ENCODE results near the gene FASTK. TPM values are rescaled to one million over a fixed set of nuclear protein-coding genes. Genes with fewer than 3 reads are reported as not detected.

Gene FASTK
- total RNA-seq, 1 donor from 2014 or later, result 82.4 TPM

DNA sequence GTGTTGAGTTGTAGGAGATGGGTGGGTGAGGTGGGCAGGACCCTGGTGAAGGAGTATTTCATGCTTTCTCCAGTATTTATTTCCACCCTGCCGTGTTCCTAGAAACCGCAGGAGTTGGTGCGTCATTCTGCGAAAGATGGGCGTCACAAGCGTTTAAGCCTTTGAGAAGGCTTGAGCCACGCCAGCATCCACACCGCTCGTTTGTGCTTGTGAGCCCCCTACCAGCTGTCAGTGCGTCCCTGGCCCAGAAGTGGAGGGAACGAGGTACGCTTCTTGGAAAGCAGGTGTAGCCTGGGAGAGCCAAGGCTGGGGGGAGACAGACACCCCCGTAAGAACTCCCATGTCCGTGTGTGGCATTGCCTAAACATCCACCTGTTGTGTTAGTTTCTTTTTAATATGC lies 11.4 kb upstream of the FASTK start:
- no peak for DNase-seq (ENCODE audit: low read depth, low spot score)
- TF ChIP-seq, protein P1, sequence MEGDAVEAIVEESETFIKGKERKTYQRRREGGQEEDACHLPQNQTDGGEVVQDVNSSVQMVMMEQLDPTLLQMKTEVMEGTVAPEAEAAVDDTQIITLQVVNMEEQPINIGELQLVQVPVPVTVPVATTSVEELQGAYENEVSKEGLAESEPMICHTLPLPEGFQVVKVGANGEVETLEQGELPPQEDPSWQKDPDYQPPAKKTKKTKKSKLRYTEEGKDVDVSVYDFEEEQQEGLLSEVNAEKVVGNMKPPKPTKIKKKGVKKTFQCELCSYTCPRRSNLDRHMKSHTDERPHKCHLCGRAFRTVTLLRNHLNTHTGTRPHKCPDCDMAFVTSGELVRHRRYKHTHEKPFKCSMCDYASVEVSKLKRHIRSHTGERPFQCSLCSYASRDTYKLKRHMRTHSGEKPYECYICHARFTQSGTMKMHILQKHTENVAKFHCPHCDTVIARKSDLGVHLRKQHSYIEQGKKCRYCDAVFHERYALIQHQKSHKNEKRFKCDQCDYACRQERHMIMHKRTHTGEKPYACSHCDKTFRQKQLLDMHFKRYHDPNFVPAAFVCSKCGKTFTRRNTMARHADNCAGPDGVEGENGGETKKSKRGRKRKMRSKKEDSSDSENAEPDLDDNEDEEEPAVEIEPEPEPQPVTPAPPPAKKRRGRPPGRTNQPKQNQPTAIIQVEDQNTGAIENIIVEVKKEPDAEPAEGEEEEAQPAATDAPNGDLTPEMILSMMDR (conservative IDR thresholded peaks at IDR 0.05), result no peak
- no peaks in the 10 kb centered on the region for H3K9me3 Mint-ChIP-seq

DNA sequence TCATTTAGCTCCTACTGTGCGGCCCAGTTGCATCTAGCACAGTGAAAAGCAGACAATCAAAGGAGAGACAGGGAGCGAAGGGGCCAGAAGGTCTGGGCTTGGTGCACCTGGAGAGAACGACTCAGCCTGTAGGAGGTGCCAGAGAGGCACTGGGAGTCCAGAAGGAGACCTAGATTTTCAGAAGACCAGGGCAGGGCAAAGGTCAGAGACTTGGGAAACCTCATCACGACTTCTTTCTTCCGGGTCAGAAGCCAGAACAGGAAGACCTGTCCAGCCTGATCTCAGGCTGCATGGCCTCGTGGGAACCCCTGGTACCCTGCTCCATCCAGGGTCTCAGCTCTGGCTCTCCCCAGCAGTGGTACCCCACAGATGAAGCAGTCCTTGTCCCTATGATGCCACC lies 10.8 kb upstream of the FASTK start:
- TF ChIP-seq, protein P1 (conservative IDR thresholded peaks at IDR 0.05), result peak; percentile 59
- Mint-ChIP-seq H3K36me3 (ENCODE audit: low read depth) (no peaks in the 10 kb centered on the region), H3K4me3 (peak overlapping the region; percentile 57), H3K4me1 (peaks cover 29% of the 10 kb centered on the region), H3K27ac (ENCODE audit: unreplicated experiment) (no peak overlapping the region), H3K9me3 (no peaks in the 10 kb centered on the region), H3K27me3 (ENCODE audit: low read depth) (no peaks in the 10 kb centered on the region)
- no peak for DNase-seq (ENCODE audit: low read depth, low spot score)

More for the DNA sequence above, 11.4 kb upstream of the FASTK start:
- peaks cover 29% of the 10 kb centered on the region for H3K4me1 Mint-ChIP-seq
- H3K27me3 Mint-ChIP-seq (ENCODE audit: low read depth), result no peaks in the 10 kb centered on the region
- H3K4me3 Mint-ChIP-seq, result no peak overlapping the region
- H3K36me3 Mint-ChIP-seq (ENCODE audit: low read depth), result no peaks in the 10 kb centered on the region
- no peak overlapping the region for H3K27ac Mint-ChIP-seq (ENCODE audit: unreplicated experiment)

DNA sequence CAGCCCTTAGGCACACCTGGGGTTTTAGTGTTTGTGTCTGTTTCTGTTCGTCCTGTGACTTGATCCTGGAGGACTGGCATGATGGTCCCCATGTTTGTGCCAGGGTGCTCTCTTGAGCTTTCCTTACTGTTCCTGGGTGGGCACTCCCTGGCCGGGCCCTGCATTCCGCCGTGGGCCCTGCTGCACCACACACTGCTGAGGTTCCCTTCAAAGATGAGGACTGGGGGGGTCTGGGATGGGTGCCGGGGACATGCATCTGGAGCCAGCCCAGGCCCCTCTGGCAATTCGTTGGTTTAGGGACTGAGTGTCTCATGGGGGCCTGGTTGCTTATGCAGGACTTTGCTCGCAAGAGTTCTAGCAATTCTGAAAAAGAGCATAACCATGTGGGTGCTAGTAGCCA lies 10.4 kb upstream of the FASTK start:
- no peak overlapping the region for H3K27ac Mint-ChIP-seq (ENCODE audit: unreplicated experiment)
- H3K4me3 Mint-ChIP-seq, result peak overlapping the region; percentile 57
- peaks cover 28% of the 10 kb centered on the region for H3K4me1 Mint-ChIP-seq
- TF ChIP-seq, protein P1 (conservative IDR thresholded peaks at IDR 0.05), result no peak
- DNase-seq (ENCODE audit: low read depth, low spot score), result no peak
- no peaks in the 10 kb centered on the region for H3K27me3 Mint-ChIP-seq (ENCODE audit: low read depth)
- H3K9me3 Mint-ChIP-seq, result no peaks in the 10 kb centered on the region
- H3K36me3 Mint-ChIP-seq (ENCODE audit: low read depth), result no peaks in the 10 kb centered on the region

DNA sequence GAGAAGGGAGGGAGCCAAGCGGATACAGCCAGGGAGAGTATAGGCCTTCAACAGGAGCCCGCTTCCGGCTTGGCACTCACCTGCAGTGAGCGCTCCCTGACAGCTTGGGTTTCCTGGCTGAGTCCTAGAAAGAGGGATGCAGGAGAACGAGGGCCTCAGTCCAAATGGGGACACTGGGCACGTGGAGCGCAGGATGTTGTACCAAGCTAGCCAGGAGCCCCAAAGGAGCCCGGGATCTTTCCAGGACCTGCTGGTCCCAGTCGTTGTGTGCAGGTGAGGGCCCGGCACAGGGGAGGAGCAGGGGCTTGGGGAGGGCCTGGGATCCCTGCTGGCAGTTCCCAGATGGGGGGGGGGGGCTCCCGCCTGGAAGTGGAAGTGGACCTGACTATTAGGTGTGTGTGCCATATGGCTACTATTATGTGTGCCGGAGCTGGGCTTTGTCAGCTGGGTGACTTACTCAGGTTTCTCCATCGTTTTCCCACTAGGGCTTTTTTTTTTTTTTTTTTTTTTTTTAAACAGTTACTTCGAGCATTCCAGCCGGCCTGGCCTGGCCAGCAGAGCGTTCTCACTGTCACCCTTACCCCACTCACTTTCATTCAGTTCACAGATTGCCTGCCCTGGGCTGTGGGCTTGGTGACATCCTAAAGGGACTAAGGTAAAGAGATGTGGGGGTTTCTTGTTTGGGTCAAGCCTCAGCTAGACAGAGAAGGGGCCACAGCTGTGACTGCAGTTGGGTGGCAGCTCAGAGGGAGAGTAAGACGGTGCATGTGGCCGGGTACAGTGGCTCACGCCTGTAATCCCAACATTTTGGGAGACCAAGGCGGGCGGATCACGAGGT lies 9.5 kb upstream of the FASTK start:
- TF ChIP-seq, protein P1 (conservative IDR thresholded peaks at IDR 0.05), result no peak
- Mint-ChIP-seq H3K4me1 (peaks cover 33% of the 10 kb centered on the region), H3K27me3 (ENCODE audit: low read depth) (peaks cover 3% of the 10 kb centered on the region), H3K36me3 (ENCODE audit: low read depth) (no peaks in the 10 kb centered on the region), H3K27ac (ENCODE audit: unreplicated experiment) (peak overlapping the region; percentile 95), H3K9me3 (no peaks in the 10 kb centered on the region), H3K4me3 (peak overlapping the region; percentile 92)
- no peak for DNase-seq (ENCODE audit: low read depth, low spot score)

DNA sequence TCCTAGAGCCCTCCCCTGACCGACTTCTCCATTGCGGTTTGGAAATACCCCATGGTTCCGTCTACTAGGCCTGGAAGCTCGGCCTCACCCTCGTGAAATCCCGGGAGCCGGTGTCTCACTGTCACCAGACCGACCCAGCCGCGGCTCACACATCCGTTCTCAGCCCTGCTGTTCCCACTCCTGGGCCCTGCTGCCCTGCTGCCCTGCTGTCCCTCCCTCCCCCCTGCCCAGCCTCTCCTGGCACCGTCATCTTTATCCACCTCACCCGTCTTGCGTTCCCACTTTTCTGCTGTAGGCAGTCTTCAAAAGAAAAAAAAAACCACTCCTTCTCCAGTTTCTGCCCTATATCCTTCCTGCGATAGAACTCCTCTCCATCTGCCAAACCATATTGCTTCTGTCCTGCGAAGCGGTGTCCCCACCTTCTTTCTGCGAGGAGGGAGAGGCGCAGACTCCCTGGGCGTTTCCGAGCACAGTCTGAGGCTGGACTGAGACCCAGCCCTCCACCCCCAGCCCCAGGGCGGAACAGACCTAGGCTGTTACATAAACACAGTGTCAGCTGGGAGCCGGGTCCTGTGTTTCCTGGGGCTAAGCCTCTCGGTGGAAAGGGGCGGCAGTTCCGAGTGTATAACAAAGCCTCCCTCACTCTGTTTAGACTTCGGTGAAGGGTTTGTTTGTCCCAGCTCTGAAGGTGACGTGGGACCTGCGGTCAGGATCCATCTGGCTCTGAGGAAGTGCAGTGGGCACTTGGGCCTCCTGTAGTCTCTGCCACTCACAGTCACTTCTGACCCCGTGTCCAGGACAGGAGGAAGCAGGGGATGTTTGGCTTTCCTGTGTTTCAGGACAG lies 8.5 kb upstream of the FASTK start:
- H3K4me1 Mint-ChIP-seq, result peaks cover 38% of the 10 kb centered on the region
- peak overlapping the region; percentile 95 for H3K27ac Mint-ChIP-seq (ENCODE audit: unreplicated experiment)
- TF ChIP-seq, protein P1 (conservative IDR thresholded peaks at IDR 0.05), result no peak
- DNase-seq (ENCODE audit: low read depth, low spot score), result no peak
- no peaks in the 10 kb centered on the region for H3K36me3 Mint-ChIP-seq (ENCODE audit: low read depth)
- no peaks in the 10 kb centered on the region for H3K9me3 Mint-ChIP-seq
- peak overlapping the region; percentile 92 for H3K4me3 Mint-ChIP-seq
- peaks cover 3% of the 10 kb centered on the region for H3K27me3 Mint-ChIP-seq (ENCODE audit: low read depth)
